Fibroblast of lung (primary cell): ENCODE results near the gene NCBP2. TPM values are rescaled to one million over a fixed set of nuclear protein-coding genes. Genes with fewer than 3 reads are reported as not detected.

Source experiments
- DNase-seq, 2 donors: peaks; one replicate each; pipeline versions ENCODE4 v3.0.0 to v3.0.0-alpha.2; 2010; ENCODE audit warnings: low read depth in 2 of 2
- H2AFZ ChIP-seq: 2 replicates; pipeline ENCODE4 v1.5.1; 2012; ENCODE audit warnings: low read length, control low read depth, inconsistent platforms
- H3K27ac ChIP-seq: 2 replicates; pipeline ENCODE4 v1.5.1; 2011; ENCODE audit warnings: low read length, control low read depth; ENCODE audit not compliant: insufficient read depth
- H3K27me3 ChIP-seq: 2 replicates; pipeline ENCODE4 v1.5.1; 2011; ENCODE audit warnings: mild to moderate bottlenecking, low read length; ENCODE audit not compliant: control insufficient read depth, insufficient read depth
- H3K36me3 ChIP-seq: 2 replicates; pipeline ENCODE4 v1.5.1; 2011; ENCODE audit warnings: low read length; ENCODE audit not compliant: control insufficient read depth, insufficient read depth
- H3K4me1 ChIP-seq: 2 replicates; pipeline ENCODE4 v1.5.1; 2011; ENCODE audit warnings: low read length; ENCODE audit not compliant: control insufficient read depth, insufficient read depth; ENCODE audit errors: extremely low read depth
- H3K4me2 ChIP-seq: 2 replicates; pipeline ENCODE4 v1.5.1; 2011; ENCODE audit warnings: low read length, control low read depth; ENCODE audit not compliant: insufficient read depth; ENCODE audit errors: extremely low read depth
- H3K4me3 ChIP-seq, 4 experiments: fragments of 200-600 bp in 1 of 4; sonication (generic) in 1 of 4; replicated peaks in 1 of 4; 2 replicates each; pipeline ENCODE4 v1.5.1; 2011 to 2016; ENCODE audit warnings: low read length in 4 of 4, low read depth in 3 of 4, mild to moderate bottlenecking in 3 of 4, control low read depth in 2 of 4, inconsistent platforms in 1 of 4, mixed read lengths in 1 of 4; ENCODE audit not compliant: insufficient read depth in 1 of 4; ENCODE audit errors: control extremely low read depth in 1 of 4
- H3K79me2 ChIP-seq: 2 replicates; pipeline ENCODE4 v1.5.1; 2012; ENCODE audit warnings: mild to moderate bottlenecking, low read length, inconsistent platforms; ENCODE audit not compliant: control insufficient read depth, insufficient read depth
- H3K9ac ChIP-seq: 2 replicates; pipeline ENCODE4 v1.5.1; 2011; ENCODE audit warnings: mild to moderate bottlenecking, low read length, control low read depth; ENCODE audit not compliant: insufficient read depth
- H3K9me3 ChIP-seq: 2 replicates; pipeline ENCODE4 v1.5.1; 2012; ENCODE audit warnings: low read depth, low read length; ENCODE audit not compliant: control insufficient read depth, insufficient read depth
- H4K20me1 ChIP-seq: 2 replicates; pipeline ENCODE4 v1.5.1; 2011; ENCODE audit warnings: low read length; ENCODE audit not compliant: control insufficient read depth, insufficient read depth; ENCODE audit errors: extremely low read depth
- EZH2 ChIP-seq: IDR thresholded peaks from 2 replicates; pipeline ENCODE4 v1.5.1; 2012; ENCODE audit warnings: low read length, control low read depth, mild to moderate bottlenecking; ENCODE audit errors: missing control alignments
- polyA plus RNA-seq, 2 donors: library from polyadenylated mRNA; depleted of rRNA in 1 of 2; stranded (reverse) in 1 of 2; unstranded in 1 of 2; fragments of >200 nt; gene quantifications; 2 replicates each; pipeline ENCODE4 v1.2.1, GENCODE V29; 2011 to 2012; ENCODE audit warnings: missing spikeins in 1 of 2
- total RNA-seq: library from RNA; depleted of rRNA; stranded (reverse); fragments of >200 nt; gene quantifications from 2 replicates; pipeline ENCODE4 v1.2.1, GENCODE V29; 2014
- TF ChIP-seq, protein P1 (sequence below), 2 donors: IDR thresholded peaks in 1 of 2; conservative IDR thresholded peaks in 1 of 2; 1 replicate in 1 of 2; 2 replicates in 1 of 2; pipeline ENCODE4 v1.5.1; 2011 to 2012; ENCODE audit warnings: low read length in 2 of 2, control low read depth in 1 of 2, inconsistent platforms in 1 of 2, low read depth in 1 of 2, mild to moderate bottlenecking in 1 of 2

NCBP2 gene
- total and polyA plus RNA-seq, 2 donors (not counting 1 experiment from before 2014, with no cell fraction given): 65.2 to 85.9 TPM

DNA sequence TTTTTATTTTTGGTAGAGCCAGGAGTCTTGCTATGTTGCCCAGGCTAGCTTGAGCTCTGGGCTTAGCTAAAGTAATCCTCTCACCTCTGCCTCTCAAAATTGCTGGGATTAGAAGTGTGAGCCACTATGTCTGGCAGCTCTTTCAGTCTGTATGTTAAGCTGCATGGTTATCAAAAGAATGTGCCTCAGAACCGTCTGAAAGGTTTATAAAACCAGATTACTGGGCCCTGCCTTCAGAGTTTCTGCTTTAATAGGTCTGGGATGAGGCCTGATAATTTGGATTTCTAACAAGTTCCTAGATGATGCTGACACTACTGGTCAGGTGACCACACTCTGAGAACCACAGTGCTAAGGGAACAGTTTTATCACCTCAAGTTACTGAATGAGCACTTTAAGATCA is 40.0 kb downstream of the NCBP2 start:
- DNase-seq: no peak
- Histone ChIP-seq H3K9me3 (no peaks in the 10 kb centered on the region), H3K4me2 (no peak overlapping the region), H3K36me3 (peaks cover 9% of the 10 kb centered on the region), H3K79me2 (peaks cover under 1% of the 10 kb centered on the region), H3K4me1 (no peaks in the 10 kb centered on the region), H2AFZ (no peak overlapping the region), H3K4me3 (no peak overlapping the region), H4K20me1 (no peaks in the 10 kb centered on the region), H3K9ac (no peak overlapping the region), H3K27me3 (no peaks in the 10 kb centered on the region), H3K27ac (no peak overlapping the region)
- TF ChIP-seq EZH2: no peak
- TF ChIP-seq, protein P1, sequence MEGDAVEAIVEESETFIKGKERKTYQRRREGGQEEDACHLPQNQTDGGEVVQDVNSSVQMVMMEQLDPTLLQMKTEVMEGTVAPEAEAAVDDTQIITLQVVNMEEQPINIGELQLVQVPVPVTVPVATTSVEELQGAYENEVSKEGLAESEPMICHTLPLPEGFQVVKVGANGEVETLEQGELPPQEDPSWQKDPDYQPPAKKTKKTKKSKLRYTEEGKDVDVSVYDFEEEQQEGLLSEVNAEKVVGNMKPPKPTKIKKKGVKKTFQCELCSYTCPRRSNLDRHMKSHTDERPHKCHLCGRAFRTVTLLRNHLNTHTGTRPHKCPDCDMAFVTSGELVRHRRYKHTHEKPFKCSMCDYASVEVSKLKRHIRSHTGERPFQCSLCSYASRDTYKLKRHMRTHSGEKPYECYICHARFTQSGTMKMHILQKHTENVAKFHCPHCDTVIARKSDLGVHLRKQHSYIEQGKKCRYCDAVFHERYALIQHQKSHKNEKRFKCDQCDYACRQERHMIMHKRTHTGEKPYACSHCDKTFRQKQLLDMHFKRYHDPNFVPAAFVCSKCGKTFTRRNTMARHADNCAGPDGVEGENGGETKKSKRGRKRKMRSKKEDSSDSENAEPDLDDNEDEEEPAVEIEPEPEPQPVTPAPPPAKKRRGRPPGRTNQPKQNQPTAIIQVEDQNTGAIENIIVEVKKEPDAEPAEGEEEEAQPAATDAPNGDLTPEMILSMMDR (conservative IDR thresholded peaks at IDR 0.05 in 1 of 2, IDR thresholded peaks at IDR 0.05 in 1 of 2; ENCODE audit: low read depth in 1 of 2, low read length in 2 of 2): no peak

DNA sequence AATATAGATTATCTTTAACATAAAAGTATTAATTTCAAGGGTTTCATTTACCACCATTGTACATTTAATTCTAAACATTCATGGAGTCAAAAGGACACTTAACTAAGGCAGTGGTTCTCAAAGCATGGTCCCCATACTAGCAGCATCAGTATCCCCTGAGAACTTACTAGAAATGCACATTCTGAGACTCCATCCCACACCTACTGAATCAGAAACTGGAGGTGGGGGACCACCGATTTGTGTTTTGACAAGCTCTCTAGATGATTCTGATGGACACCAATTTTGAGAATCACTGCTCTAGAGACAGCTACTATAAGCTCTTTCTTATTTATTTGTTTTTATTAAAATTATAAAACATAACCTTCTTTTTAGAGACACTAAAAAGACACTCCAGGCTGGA is 40.6 kb downstream of the NCBP2 start:
- TF ChIP-seq, protein P1 (conservative IDR thresholded peaks at IDR 0.05 in 1 of 2, IDR thresholded peaks at IDR 0.05 in 1 of 2; ENCODE audit: low read depth in 1 of 2, low read length in 2 of 2): no peak
- TF ChIP-seq EZH2: no peak
- H3K4me3 ChIP-seq: no peak overlapping the region
- no peaks in the 10 kb centered on the region for H3K27me3 ChIP-seq
- H3K4me2 ChIP-seq: no peak overlapping the region
- H3K36me3 ChIP-seq: peaks cover 9% of the 10 kb centered on the region
- no peaks in the 10 kb centered on the region for H3K4me1 ChIP-seq
- no peaks in the 10 kb centered on the region for H4K20me1 ChIP-seq
- no peaks in the 10 kb centered on the region for H3K9me3 ChIP-seq
- peaks cover 4% of the 10 kb centered on the region for H3K79me2 ChIP-seq
- no peak for DNase-seq
- H3K27ac ChIP-seq: no peak overlapping the region
- no peak overlapping the region for H3K9ac ChIP-seq
- no peak overlapping the region for H2AFZ ChIP-seq

DNA sequence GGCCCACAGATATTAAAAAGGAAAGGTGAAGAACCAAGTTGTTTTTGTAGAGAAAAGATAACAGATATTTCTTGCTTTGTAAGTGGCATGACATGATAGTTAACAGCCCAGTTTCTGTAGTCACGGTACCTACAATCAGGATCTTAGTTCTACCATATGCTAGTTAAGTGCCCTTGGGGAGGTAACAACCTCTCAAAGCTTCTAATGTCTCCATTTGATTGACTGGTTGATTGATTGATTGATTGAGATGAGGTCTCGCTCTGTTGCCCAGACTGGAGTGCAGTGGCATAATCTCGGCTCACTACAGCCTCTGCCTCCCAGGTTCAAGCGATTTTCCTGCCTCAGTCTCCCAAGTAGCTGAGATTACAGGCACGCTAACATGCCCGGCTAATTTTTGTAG is 46.1 kb downstream of the NCBP2 start:
- no peaks in the 10 kb centered on the region for H3K27me3 ChIP-seq
- TF ChIP-seq EZH2: no peak
- TF ChIP-seq, protein P1 (conservative IDR thresholded peaks at IDR 0.05 in 1 of 2, IDR thresholded peaks at IDR 0.05 in 1 of 2; ENCODE audit: low read depth in 1 of 2, low read length in 2 of 2): no peak
- no peaks in the 10 kb centered on the region for H4K20me1 ChIP-seq
- no peak overlapping the region for H2AFZ ChIP-seq
- H3K4me3 ChIP-seq: no peak overlapping the region
- H3K36me3 ChIP-seq: peaks cover 1% of the 10 kb centered on the region
- H3K4me2 ChIP-seq: no peak overlapping the region
- peaks cover 19% of the 10 kb centered on the region for H3K79me2 ChIP-seq
- no peak overlapping the region for H3K27ac ChIP-seq
- no peaks in the 10 kb centered on the region for H3K9me3 ChIP-seq
- H3K4me1 ChIP-seq: no peaks in the 10 kb centered on the region
- no peak overlapping the region for H3K9ac ChIP-seq
- DNase-seq: no peak
